Neural progenitor cell (in vitro differentiated cells): Measurements from ENCODE around the gene MAD1L1. TPM values are rescaled to one million over a fixed set of nuclear protein-coding genes. Genes with fewer than 3 reads are reported as not detected.

Experiments
- DNase-seq: peaks from one replicate; pipeline ENCODE4 v3.0.0-alpha.2; 2016; ENCODE audit warnings: low spot score
- H2AFZ ChIP-seq: fragments of 200-600 bp; sonication (generic); replicated peaks from 2 replicates; pipeline ENCODE4 v1.6.1; 2016; ENCODE audit warnings: antibody characterized with exemption
- H3F3A ChIP-seq: fragments of 200-600 bp; sonication (generic); 2 replicates; pipeline ENCODE4 v1.6.1; 2016; ENCODE audit warnings: antibody characterized with exemption, low read depth
- H3K27ac ChIP-seq: fragments of 200-600 bp; sonication (generic); 2 replicates; pipeline ENCODE4 v1.5.1; 2016; ENCODE audit warnings: mild to moderate bottlenecking
- H3K27me3 ChIP-seq: fragments of 200-600 bp; sonication (generic); 2 replicates; pipeline ENCODE4 v1.6.1; 2016; ENCODE audit warnings: mild to moderate bottlenecking, moderate library complexity
- H3K36me3 ChIP-seq: fragments of 200-600 bp; sonication (generic); 2 replicates; pipeline ENCODE4 v1.5.1; 2016
- H3K4me1 ChIP-seq: fragments of 200-600 bp; sonication (generic); 2 replicates; pipeline ENCODE4 v1.6.1; 2016; ENCODE audit warnings: mixed run types
- H3K4me2 ChIP-seq: fragments of 200-600 bp; sonication (generic); 2 replicates; pipeline ENCODE4 v1.6.1; 2016
- H3K4me3 ChIP-seq: fragments of 200-600 bp; sonication (generic); 2 replicates; pipeline ENCODE4 v1.5.1; 2016
- H3K79me2 ChIP-seq: fragments of 200-600 bp; sonication (generic); 2 replicates; pipeline ENCODE4 v1.6.1; 2016; ENCODE audit warnings: low read depth
- H3K9ac ChIP-seq: fragments of 200-600 bp; sonication (generic); 2 replicates; pipeline ENCODE4 v1.6.1; 2016
- H3K9me3 ChIP-seq: fragments of 200-600 bp; sonication (generic); 2 replicates; pipeline ENCODE4 v1.5.1; 2016; ENCODE audit warnings: low read depth
- H4K20me1 ChIP-seq: fragments of 200-600 bp; sonication (generic); 2 replicates; pipeline ENCODE4 v1.6.1; 2016; ENCODE audit warnings: low read depth
- H3K27ac Mint-ChIP-seq: 3 replicates; pipeline ENCODE4 v1.8.0; 2021; ENCODE audit warnings: mixed read lengths
- H3K27me3 Mint-ChIP-seq: 2 replicates; pipeline ENCODE4 v1.8.0; 2022; ENCODE audit warnings: low read depth, mild to moderate bottlenecking, inconsistent platforms, moderate library complexity, mixed read lengths; ENCODE audit not compliant: insufficient read depth
- H3K36me3 Mint-ChIP-seq: 3 replicates; pipeline ENCODE4 v1.8.0; 2021; ENCODE audit warnings: mixed read lengths
- H3K4me1 Mint-ChIP-seq: 3 replicates; pipeline ENCODE4 v1.8.0; 2021; ENCODE audit warnings: mixed read lengths
- H3K4me3 Mint-ChIP-seq: 3 replicates; pipeline ENCODE4 v1.8.0; 2021; ENCODE audit warnings: mild to moderate bottlenecking, moderate library complexity, mixed read lengths
- H3K9me3 Mint-ChIP-seq: 3 replicates; pipeline ENCODE4 v1.8.0; 2020; ENCODE audit warnings: mixed read lengths
- EZH2 ChIP-seq: fragments of 200-600 bp; sonication (generic); IDR thresholded peaks from 2 replicates; pipeline ENCODE4 v1.6.1; 2017; ENCODE audit warnings: antibody characterized with exemption, mild to moderate bottlenecking, moderate library complexity
- EZH2phosphoT487 ChIP-seq: fragments of 200-600 bp; sonication (generic); IDR thresholded peaks from 2 replicates; pipeline ENCODE4 v1.6.1; 2017; ENCODE audit warnings: antibody characterized with exemption
- total RNA-seq: library from RNA; depleted of rRNA; stranded (reverse); fragments of >200 nt; gene quantifications from 2 replicates; pipeline ENCODE4 v1.2.3, GENCODE V29; 2015; ENCODE audit warnings: low replicate concordance
- TF ChIP-seq, protein P1 (sequence below): fragments of 200-600 bp; sonication (generic); IDR thresholded peaks from 2 replicates; pipeline ENCODE4 v1.5.1; 2017; ENCODE audit warnings: antibody characterized with exemption, mild to moderate bottlenecking

MAD1L1 gene
- total RNA-seq, 1 donor from 2014 or later: 23.7 TPM

DNA sequence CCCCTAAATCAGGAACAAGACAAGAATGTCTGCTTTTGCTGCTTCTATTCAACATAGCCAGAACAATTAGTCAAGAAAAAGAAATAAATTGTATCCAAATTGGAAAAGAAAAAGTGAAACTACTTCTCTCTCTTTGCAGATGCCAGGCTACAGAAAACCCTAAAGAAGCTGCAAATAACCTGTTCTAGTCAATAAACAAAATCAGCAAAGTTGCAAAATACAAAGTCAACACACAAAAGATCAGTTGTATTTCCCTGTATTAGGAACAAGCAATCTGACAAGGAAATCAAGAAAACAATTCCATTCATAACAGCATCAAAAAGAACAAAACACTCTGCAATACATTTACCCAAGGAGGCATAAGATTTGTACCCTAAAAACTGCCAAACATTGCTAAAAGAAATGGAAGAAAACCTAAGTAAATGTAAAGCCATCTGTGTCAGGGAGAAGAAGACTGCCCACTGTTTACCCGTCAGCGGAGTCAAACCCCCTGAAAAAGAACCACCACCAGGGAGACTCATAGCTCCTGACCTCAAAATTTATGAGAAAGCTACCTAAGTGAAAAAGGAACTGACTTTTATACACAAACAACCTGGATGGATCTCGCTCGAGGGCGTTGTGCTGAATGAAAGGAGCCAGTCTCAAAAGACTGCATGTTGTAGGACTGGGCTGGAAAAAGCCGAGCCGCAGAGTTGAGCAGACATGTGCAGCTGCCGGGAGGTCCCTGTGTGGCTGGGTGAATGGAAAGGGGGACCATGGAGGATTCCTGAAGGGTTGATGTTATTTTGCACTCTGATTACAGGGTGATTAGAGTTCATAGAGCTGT is 263.1 kb downstream of the MAD1L1 start:
- DNase-seq: no peak
- Histone ChIP-seq H3K36me3 (no peaks in the 10 kb centered on the region), H2AFZ (no peak overlapping the region), H3K27ac (no peak overlapping the region), H3F3A (no peaks in the 10 kb centered on the region), H3K9ac (no peak overlapping the region), H4K20me1 (no peaks in the 10 kb centered on the region), H3K79me2 (no peaks in the 10 kb centered on the region), H3K9me3 (no peaks in the 10 kb centered on the region), H3K27me3 (no peaks in the 10 kb centered on the region), H3K4me3 (no peak overlapping the region), H3K4me1 (no peaks in the 10 kb centered on the region), H3K4me2 (no peak overlapping the region)
- H3K27me3 Mint-ChIP-seq: peaks cover 4% of the 10 kb centered on the region
- no peak overlapping the region for H3K4me3 Mint-ChIP-seq
- no peak overlapping the region for H3K27ac Mint-ChIP-seq
- no peak for TF ChIP-seq EZH2
- no peaks in the 10 kb centered on the region for H3K9me3 Mint-ChIP-seq
- peaks cover 11% of the 10 kb centered on the region for H3K4me1 Mint-ChIP-seq
- peaks cover 12% of the 10 kb centered on the region for H3K36me3 Mint-ChIP-seq

DNA sequence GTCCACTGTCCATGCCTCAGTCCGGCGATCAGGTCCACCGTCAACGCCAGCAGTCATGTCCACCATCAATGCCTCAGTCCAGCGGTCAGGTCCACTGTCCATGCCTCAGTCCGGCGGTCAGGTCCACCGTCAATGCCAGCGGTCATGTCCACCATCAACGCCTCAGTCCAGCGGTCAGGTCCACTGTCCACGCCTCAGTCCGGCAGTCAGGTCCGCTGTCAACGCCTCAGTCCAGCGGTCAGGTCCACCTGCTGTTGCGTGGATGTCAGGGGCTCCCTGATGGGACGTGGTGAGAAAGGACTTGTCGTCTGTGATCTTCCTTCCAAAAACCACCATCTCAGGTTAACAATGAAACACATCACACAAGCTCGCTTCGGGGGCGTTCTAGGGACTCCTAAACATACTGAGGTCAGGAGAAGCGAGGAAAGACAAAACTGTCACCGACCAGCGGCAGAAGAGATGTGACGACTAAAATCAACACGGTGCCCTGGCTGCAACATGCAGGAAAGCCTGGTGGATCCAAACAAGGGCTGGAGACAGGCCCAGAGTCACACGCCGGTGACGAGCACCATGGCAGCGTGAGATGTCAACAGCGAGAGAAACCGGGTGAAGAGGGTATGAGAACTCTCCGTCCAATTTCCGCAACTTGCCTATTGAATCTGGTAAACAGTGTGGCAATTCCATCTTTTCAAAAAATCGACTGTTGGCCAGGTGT is 264.2 kb downstream of the MAD1L1 start:
- H3K9me3 ChIP-seq: no peaks in the 10 kb centered on the region
- no peaks in the 10 kb centered on the region for H3F3A ChIP-seq
- Mint-ChIP-seq H3K27ac (no peak overlapping the region), H3K4me3 (no peak overlapping the region), H3K4me1 (peaks cover 15% of the 10 kb centered on the region), H3K9me3 (no peaks in the 10 kb centered on the region), H3K36me3 (peaks cover 12% of the 10 kb centered on the region), H3K27me3 (peaks cover 4% of the 10 kb centered on the region)
- no peaks in the 10 kb centered on the region for H3K4me1 ChIP-seq
- TF ChIP-seq EZH2phosphoT487 (no peak), EZH2 (no peak)
- TF ChIP-seq, protein P1, sequence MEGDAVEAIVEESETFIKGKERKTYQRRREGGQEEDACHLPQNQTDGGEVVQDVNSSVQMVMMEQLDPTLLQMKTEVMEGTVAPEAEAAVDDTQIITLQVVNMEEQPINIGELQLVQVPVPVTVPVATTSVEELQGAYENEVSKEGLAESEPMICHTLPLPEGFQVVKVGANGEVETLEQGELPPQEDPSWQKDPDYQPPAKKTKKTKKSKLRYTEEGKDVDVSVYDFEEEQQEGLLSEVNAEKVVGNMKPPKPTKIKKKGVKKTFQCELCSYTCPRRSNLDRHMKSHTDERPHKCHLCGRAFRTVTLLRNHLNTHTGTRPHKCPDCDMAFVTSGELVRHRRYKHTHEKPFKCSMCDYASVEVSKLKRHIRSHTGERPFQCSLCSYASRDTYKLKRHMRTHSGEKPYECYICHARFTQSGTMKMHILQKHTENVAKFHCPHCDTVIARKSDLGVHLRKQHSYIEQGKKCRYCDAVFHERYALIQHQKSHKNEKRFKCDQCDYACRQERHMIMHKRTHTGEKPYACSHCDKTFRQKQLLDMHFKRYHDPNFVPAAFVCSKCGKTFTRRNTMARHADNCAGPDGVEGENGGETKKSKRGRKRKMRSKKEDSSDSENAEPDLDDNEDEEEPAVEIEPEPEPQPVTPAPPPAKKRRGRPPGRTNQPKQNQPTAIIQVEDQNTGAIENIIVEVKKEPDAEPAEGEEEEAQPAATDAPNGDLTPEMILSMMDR: no peak
- no peak overlapping the region for H2AFZ ChIP-seq
- H3K9ac ChIP-seq: no peak overlapping the region
- no peak overlapping the region for H3K27ac ChIP-seq
- no peaks in the 10 kb centered on the region for H3K27me3 ChIP-seq
- no peak for DNase-seq
- H3K4me2 ChIP-seq: no peak overlapping the region
- no peaks in the 10 kb centered on the region for H3K36me3 ChIP-seq
- H4K20me1 ChIP-seq: no peaks in the 10 kb centered on the region
- no peak overlapping the region for H3K4me3 ChIP-seq
- H3K79me2 ChIP-seq: no peaks in the 10 kb centered on the region

DNA sequence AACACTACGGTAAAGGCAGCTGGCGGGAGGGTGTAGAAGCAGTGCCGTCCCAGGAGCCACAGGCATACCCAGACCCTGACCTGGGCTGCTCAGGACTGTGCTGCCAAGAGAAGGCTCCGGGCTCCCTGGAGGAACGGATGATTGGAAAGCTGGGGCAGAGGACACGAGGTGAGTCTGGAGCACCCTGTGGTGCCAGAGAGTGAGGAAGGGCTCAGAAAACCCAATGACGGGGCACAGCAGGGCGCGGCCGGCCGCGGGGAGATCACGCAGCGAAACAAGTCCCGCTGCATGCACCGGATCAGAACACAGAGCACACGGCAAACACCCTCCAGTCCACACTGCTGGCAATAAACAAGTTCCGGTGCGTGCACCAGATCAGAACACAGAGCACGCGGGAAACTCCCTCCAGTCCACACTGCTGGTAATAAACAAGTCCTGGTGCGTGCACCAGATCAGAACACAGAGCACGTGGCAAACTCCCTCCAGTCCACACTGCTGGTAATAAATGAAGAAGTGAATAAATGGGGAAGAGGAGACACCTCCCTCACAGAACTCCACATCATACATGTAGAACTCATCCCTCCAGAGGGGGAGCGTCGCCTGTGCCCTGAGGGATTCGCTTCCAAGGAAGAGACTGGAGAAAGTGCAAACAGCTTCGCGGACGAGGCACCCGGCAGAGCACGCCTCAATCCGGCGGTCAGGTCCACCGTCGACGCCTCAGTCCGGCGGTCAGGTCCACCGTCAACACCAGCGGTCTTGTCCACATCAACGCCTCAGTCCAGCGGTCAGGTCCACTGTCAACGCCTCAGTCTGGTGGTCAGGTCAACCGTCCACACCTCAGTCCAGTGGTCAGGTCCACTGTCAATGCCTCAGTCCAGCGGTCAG is 265.0 kb downstream of the MAD1L1 start:
- no peak overlapping the region for H2AFZ ChIP-seq
- no peaks in the 10 kb centered on the region for H3K79me2 ChIP-seq
- H3K27ac ChIP-seq: no peak overlapping the region
- no peaks in the 10 kb centered on the region for H4K20me1 ChIP-seq
- H3K4me3 ChIP-seq: no peak overlapping the region
- no peak overlapping the region for H3K9ac ChIP-seq
- Mint-ChIP-seq H3K4me3 (no peak overlapping the region), H3K27me3 (peaks cover 7% of the 10 kb centered on the region), H3K9me3 (no peaks in the 10 kb centered on the region), H3K36me3 (peaks cover 12% of the 10 kb centered on the region), H3K4me1 (peaks cover 9% of the 10 kb centered on the region), H3K27ac (no peak overlapping the region)
- no peaks in the 10 kb centered on the region for H3K9me3 ChIP-seq
- no peak for DNase-seq
- H3K27me3 ChIP-seq: no peaks in the 10 kb centered on the region
- H3K4me2 ChIP-seq: no peak overlapping the region
- H3K4me1 ChIP-seq: no peaks in the 10 kb centered on the region
- no peaks in the 10 kb centered on the region for H3F3A ChIP-seq
- H3K36me3 ChIP-seq: no peaks in the 10 kb centered on the region
- TF ChIP-seq EZH2 (no peak), EZH2phosphoT487 (no peak)
- TF ChIP-seq, protein P1: no peak
